Activated CD4-positive, alpha-beta T cell treated with anti-CD3 and anti-CD28 coated beads for 36 hours (primary cell): ENCODE measurements around the gene UQCRFS1. TPM values are rescaled to one million over a fixed set of nuclear protein-coding genes. Genes with fewer than 3 reads are reported as not detected.
A peak's percentile ranks its signal among the peaks of the same experiment; 100 is the strongest.
"Not testable (repeated sequence)": the region's sequence is repeated elsewhere in the genome, so short reads cannot be mapped to it uniquely, and the experiment has no call there.

Experiments
- ATAC-seq: fragments of 200-7000 bp; cut with Tn5 transposase; one replicate; pipeline ENCODE4 v1.10.0; 2021; ENCODE audit warnings: mild to moderate bottlenecking, moderate library complexity
- CTCF ChIA-PET: fragments of 350-600 bp; sonication (Branson Sonifier 250); formaldehyde crosslinking; loops from one replicate; lab custom pipeline; 2021; ENCODE audit warnings: antibody characterized with exemption; lab: Charles Lee
- POLR2A ChIA-PET: fragments of 350-600 bp; sonication (Branson Sonifier 250); formaldehyde crosslinking; loops from one replicate; lab custom pipeline; 2021; ENCODE audit warnings: antibody characterized with exemption, inconsistent platforms; lab: Charles Lee
- DNase-seq: peaks from one replicate; pipeline ENCODE4 v3.0.0-alpha.2; 2020
- H3K27ac Mint-ChIP-seq: one replicate; pipeline ENCODE4 v1.8.0; 2021; ENCODE audit warnings: mixed read lengths
- H3K27me3 Mint-ChIP-seq: one replicate; pipeline ENCODE4 v1.8.0; 2021; ENCODE audit warnings: mixed read lengths
- H3K36me3 Mint-ChIP-seq: one replicate; pipeline ENCODE4 v1.8.0; 2021; ENCODE audit warnings: low read depth, mixed read lengths
- H3K4me1 Mint-ChIP-seq: one replicate; pipeline ENCODE4 v1.8.0; 2021; ENCODE audit warnings: mixed read lengths
- H3K4me3 Mint-ChIP-seq: one replicate; pipeline ENCODE4 v1.8.0; 2021; ENCODE audit warnings: mild to moderate bottlenecking, moderate library complexity, mixed read lengths
- H3K9me3 Mint-ChIP-seq: one replicate; pipeline ENCODE4 v1.8.0; 2021; ENCODE audit warnings: low read depth, mixed read lengths
- intact Hi-C, 2 experiments: fragments of 100-400 bp; cut with DNase I in 1 of 2; cut with micrococcal nuclease in 1 of 2; formaldehyde crosslinking; loops; one replicate each; pipeline versions ENCODE4 v1.14.2 to v1.15.1; 2022 to 2024; cut with DNase I, micrococcal nuclease
- total RNA-seq, 2 experiments: library from RNA; stranded (reverse); gene quantifications; one replicate each; pipeline ENCODE4 v1.2.3, GENCODE V29; 2021

Gene UQCRFS1
- total RNA-seq: 10 to 100 TPM; 39.1 to 45.3 TPM

DNA sequence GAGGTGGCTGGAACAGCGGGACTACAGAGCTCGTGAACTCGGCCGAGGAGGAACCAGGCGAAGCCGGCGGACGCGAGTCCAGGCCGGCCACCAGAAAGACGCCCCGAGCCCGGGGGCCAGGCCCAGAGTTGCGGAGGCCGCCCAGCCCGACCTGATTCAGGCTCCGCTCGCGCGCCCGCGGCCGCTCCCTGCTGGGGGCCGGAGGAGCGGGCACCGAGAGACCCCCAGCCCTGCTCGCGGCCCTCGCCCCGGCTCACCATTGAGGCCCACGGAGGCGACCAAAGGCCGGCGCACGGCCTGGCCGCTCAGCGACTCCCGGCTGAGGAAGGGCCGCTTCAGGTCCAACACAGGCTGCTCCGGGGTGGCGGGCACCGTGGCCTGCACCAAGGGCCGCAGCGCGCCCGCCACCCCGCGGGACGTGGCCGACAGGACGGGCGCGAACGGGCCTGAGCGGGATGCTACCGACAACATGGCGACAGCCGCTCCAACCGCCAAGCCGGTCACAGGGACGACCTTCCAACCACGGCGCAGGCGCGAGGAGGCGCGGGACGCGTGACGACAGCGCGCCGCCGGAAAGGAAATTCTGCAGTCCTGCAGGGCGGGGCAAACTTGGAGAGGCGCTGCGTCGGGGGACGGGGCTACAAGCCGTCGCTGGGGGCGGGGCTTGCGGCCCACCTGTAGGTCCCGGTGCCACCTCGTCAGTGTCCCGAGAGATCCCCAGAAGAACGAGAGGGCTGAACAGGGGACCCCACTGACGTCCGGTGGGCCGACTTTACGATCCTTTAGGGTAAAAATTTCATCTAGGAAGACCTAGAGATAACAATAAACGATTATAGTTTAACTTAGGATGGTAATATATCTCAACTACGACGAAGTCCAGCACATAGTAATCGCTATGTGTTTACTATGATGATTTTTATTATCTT, at the start of gene UQCRFS1:
TSS of gene UQCRFS1 (minus strand) at position 504 of the 926 bp plus-strand sequence. CDS start at position 471, 33 bp downstream.
- CTCF ChIA-PET: interaction anchor here (1.5 kb wide), 1 partner anchor 51 kb away, joined by 3 read pairs; no protein-coding TSS in a partner anchor
- intact Hi-C loops: loop anchor here (1.0 to 10.0 kb wide), 10 partner anchors 314 to 1420 kb away; partner anchors contain the start of genes POP4 (in 2 of the 2), C19orf12 (in 1 of the 2), PLEKHF1 (in 1 of the 2) and URI1 (in 1 of the 2)
- peaks cover 38% of the 10 kb centered on the region for H3K36me3 Mint-ChIP-seq
- peak within 1 kb of the TSS; percentile 95 for H3K4me3 Mint-ChIP-seq
- peaks cover 3% of the 10 kb centered on the region for H3K27me3 Mint-ChIP-seq
- H3K4me1 Mint-ChIP-seq: peaks cover 48% of the 10 kb centered on the region
- H3K27ac Mint-ChIP-seq: peak within 1 kb of the TSS; percentile 95
- ATAC-seq (peak; percentile 98), DNase-seq (peak; percentile 98)
- H3K9me3 Mint-ChIP-seq: peaks cover 5% of the 10 kb centered on the region
- POLR2A ChIA-PET: no interaction called here

- Mint-ChIP-seq H3K9me3 (no peaks in the 10 kb centered on the region), H3K27me3 (peaks cover 13% of the 10 kb centered on the region), H3K4me3 (no peak overlapping the region), H3K27ac (no peak overlapping the region), H3K36me3 (no peaks in the 10 kb centered on the region), H3K4me1 (no peaks in the 10 kb centered on the region)
- DNase-seq: no peak
- intact Hi-C loops: loop anchor here (5.0 to 10.0 kb wide), 2 partner anchors 177 to 525 kb away; no protein-coding TSS in a partner anchor
- ATAC-seq: no peak
- ChIA-PET POLR2A (no interaction called here), CTCF (interaction anchor here (0.6 to 2.1 kb wide), 2 partner anchors 9 to 539 kb away, joined by 3 to 12 read pairs; no protein-coding TSS in a partner anchor)
Observed at GRCh38 chr19:29262085-29262484, 49.1 kb upstream of the UQCRFS1 start.

GRCh38 chr19:29260477-29261317, 47.7 kb upstream of the UQCRFS1 start:
- Mint-ChIP-seq H3K9me3 (no peaks in the 10 kb centered on the region), H3K27ac (no peak overlapping the region), H3K27me3 (peaks cover 10% of the 10 kb centered on the region), H3K4me1 (no peaks in the 10 kb centered on the region), H3K4me3 (no peak overlapping the region), H3K36me3 (no peaks in the 10 kb centered on the region)
- CTCF ChIA-PET: interaction anchor here (0.6 to 1.5 kb wide), 5 partner anchors 24 to 857 kb away, joined by 3 to 4 read pairs (median 3); no protein-coding TSS in a partner anchor
- peak; percentile 64 for ATAC-seq
- DNase-seq: peak; percentile 72
- POLR2A ChIA-PET: no interaction called here
- intact Hi-C loops: loop anchor here (1.0 to 10.0 kb wide), 3 partner anchors 176 to 523 kb away; no protein-coding TSS in a partner anchor

- no peaks in the 10 kb centered on the region for H3K36me3 Mint-ChIP-seq
- H3K27me3 Mint-ChIP-seq: peaks cover 7% of the 10 kb centered on the region
- ATAC-seq (no peak), DNase-seq (no peak)
- no peaks in the 10 kb centered on the region for H3K9me3 Mint-ChIP-seq
- H3K27ac Mint-ChIP-seq: no peak overlapping the region
- intact Hi-C loops: loop anchor here (1.0 to 10.0 kb wide), 3 partner anchors 175 to 523 kb away; no protein-coding TSS in a partner anchor
- no peak overlapping the region for H3K4me3 Mint-ChIP-seq
- H3K4me1 Mint-ChIP-seq: no peaks in the 10 kb centered on the region
- ChIA-PET POLR2A (no interaction called here), CTCF (interaction anchor here (1.0 to 1.5 kb wide), 2 partner anchors 23 to 268 kb away, joined by 3 read pairs; no protein-coding TSS in a partner anchor)
Observed at GRCh38 chr19:29259867-29260281, 46.9 kb upstream of the UQCRFS1 start.

DNA sequence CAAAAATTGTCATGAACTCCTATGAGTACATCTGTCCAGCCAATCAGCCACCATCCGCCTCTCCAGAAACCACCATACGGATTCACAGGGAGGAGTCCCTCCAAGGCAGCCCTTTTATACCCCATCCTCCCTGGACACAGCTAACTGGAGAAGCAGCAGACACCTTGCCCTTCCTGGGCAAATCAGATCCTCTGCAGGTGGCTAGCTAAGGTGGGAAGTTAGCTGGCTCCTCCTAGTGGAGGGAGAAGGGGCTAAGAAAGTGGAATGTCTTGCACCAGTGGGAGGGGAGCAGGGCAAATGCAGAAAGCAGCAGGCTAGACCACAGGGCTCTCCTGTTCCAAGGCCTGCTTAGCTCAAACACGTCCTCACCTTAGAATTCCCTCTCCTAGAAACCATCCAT, 46.2 kb upstream of the UQCRFS1 start:
- Mint-ChIP-seq H3K36me3 (no peaks in the 10 kb centered on the region), H3K27ac (no peak overlapping the region), H3K27me3 (peaks cover 5% of the 10 kb centered on the region), H3K4me1 (no peaks in the 10 kb centered on the region), H3K9me3 (no peaks in the 10 kb centered on the region), H3K4me3 (no peak overlapping the region)
- ATAC-seq (no peak), DNase-seq (no peak)
- POLR2A ChIA-PET: no interaction called here
- CTCF ChIA-PET: no interaction called here
- intact Hi-C loops: no loop called here

DNA sequence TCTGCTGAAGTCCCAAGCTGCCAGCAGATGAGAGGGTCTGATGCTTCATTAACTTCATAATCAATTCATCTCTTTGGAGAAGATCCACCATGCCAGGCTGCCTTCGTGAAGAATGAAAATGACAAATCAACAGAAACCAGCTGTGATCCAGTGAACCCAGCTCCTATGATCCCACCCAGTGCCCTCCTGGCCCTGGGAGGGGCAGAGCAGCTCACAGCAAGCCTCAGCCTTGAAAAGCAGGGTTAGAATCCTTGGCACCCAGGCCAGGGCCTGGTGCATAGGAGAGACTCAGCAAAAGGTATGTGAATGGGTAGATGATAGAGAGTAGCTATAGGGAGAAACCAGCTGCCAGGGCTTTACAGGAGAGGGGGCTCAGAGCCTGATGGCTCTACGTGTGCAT, 43.6 kb upstream of the UQCRFS1 start:
- Mint-ChIP-seq H3K4me3 (no peak overlapping the region), H3K27me3 (peaks cover 12% of the 10 kb centered on the region)
- intact Hi-C loops: loop anchor here in 1 of 2 experiments (2.0 kb wide), 1 partner anchor 266 kb away; no protein-coding TSS in a partner anchor

DNA sequence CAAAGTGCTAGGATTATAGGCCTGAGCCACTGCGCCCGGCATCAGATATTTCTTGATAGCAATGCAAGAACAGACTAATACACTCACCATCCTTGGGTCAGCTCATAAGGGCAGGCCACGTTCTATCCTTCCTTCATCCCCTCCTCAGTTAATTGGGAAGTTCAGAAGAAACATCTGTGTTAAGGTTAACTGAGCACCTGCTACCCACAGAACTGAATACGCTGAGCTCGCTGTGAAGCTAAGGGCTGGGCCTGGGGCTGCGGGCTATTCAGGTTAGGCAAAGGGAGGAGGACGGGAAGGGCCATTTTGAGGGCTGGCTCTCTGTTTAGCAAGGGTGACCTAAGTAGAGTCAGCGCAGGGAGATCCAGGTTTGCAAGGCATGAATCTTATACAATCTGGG, 43.0 kb upstream of the UQCRFS1 start:
- Mint-ChIP-seq H3K36me3 (no peaks in the 10 kb centered on the region), H3K4me1 (no peaks in the 10 kb centered on the region), H3K27me3 (peaks cover 12% of the 10 kb centered on the region), H3K9me3 (no peaks in the 10 kb centered on the region), H3K27ac (no peak overlapping the region), H3K4me3 (no peak overlapping the region)
- CTCF ChIA-PET: interaction anchor here (0.8 to 1.3 kb wide), 3 partner anchors 8 to 17 kb away, joined by 3 to 4 read pairs (median 3); no protein-coding TSS in a partner anchor
- intact Hi-C loops: loop anchor here in 1 of 2 experiments (2.0 kb wide), 1 partner anchor 267 kb away; no protein-coding TSS in a partner anchor
- POLR2A ChIA-PET: no interaction called here
- DNase-seq (no peak), ATAC-seq (no peak)

More for the DNA sequence above, 43.6 kb upstream of the UQCRFS1 start:
- POLR2A ChIA-PET: no interaction called here
- CTCF ChIA-PET: interaction anchor here (0.7 to 1.3 kb wide), 2 partner anchors 11 to 45 kb away, joined by 4 read pairs; no protein-coding TSS in a partner anchor
- no peaks in the 10 kb centered on the region for H3K4me1 Mint-ChIP-seq
- no peaks in the 10 kb centered on the region for H3K36me3 Mint-ChIP-seq
- no peaks in the 10 kb centered on the region for H3K9me3 Mint-ChIP-seq
- DNase-seq (no peak), ATAC-seq (no peak)
- H3K27ac Mint-ChIP-seq: no peak overlapping the region

DNA sequence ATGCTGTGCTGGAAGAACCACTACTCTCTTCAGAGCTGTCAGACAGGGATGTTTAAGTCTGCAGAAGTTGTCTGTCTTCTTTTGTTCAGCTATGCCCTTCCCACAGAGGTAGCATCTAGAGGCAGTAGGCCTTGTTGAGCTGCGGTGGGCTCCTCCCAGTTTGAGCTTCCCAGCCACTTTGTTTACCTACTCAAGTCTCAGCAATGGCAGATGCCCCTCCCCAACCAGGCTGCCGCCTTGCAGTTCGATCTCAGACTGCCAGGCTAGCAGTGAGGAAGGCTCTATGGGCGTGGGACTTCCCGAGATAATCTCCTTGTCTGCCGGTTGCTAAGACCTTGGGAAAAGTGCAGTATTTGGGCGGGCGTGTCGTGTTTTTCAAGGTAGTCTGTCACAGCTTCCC, 42.1 kb upstream of the UQCRFS1 start:
- no peaks in the 10 kb centered on the region for H3K36me3 Mint-ChIP-seq
- intact Hi-C loops: no loop called here
- ATAC-seq (no peak), DNase-seq (no peak)
- no peaks in the 10 kb centered on the region for H3K9me3 Mint-ChIP-seq
- H3K27me3 Mint-ChIP-seq: peaks cover 14% of the 10 kb centered on the region
- no peak overlapping the region for H3K4me3 Mint-ChIP-seq
- no peak overlapping the region for H3K27ac Mint-ChIP-seq
- ChIA-PET POLR2A (no interaction called here), CTCF (interaction anchor here (1.1 kb wide), 1 partner anchor 9 kb away, joined by 3 read pairs; no protein-coding TSS in a partner anchor)
- no peaks in the 10 kb centered on the region for H3K4me1 Mint-ChIP-seq

DNA sequence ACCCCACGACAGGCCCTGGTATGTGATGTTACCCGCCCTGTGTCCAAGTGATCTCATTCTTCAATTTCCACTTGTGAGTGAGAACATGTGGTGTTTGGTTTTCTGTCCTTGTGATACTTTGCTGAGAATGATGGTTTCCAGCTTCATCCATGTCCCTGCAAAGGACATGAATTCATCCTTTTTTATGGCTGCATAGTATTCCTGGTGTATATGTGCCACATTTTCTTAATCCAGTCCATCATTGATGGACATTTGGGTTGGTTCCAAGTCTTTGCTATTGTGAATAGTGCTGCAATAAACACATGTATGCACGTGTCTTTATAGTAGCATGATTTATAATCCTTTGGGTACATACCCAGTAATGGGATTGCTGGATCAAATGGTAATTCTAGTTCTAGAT, 36.8 kb upstream of the UQCRFS1 start:
- intact Hi-C loops, H3K4me1 Mint-ChIP-seq, H3K36me3 Mint-ChIP-seq, H3K27ac Mint-ChIP-seq, H3K4me3 Mint-ChIP-seq, DNase-seq, CTCF ChIA-PET, H3K9me3 Mint-ChIP-seq, ATAC-seq, POLR2A ChIA-PET: not testable (repeated sequence)
- peaks cover 31% of the 10 kb centered on the region for H3K27me3 Mint-ChIP-seq

- Mint-ChIP-seq H3K4me1 (no peaks in the 10 kb centered on the region), H3K9me3 (no peaks in the 10 kb centered on the region), H3K27ac (no peak overlapping the region), H3K4me3 (no peak overlapping the region), H3K27me3 (peaks cover 25% of the 10 kb centered on the region), H3K36me3 (no peaks in the 10 kb centered on the region)
- CTCF ChIA-PET: interaction anchor here (1.1 kb wide), 2 partner anchors 15 to 26 kb away, joined by 3 to 4 read pairs; no protein-coding TSS in a partner anchor
- DNase-seq (no peak), ATAC-seq (no peak)
- POLR2A ChIA-PET: no interaction called here
- intact Hi-C loops: no loop called here
Observed at GRCh38 chr19:29248332-29248844, 35.4 kb upstream of the UQCRFS1 start.
